Fibroblast of skin of right quadriceps (primary cell): ENCODE data around the gene IWS1.
"Not testable (repeated sequence)": the region's sequence is repeated elsewhere in the genome, so short reads cannot be mapped to it uniquely, and the experiment has no call there.

ENCODE experiments used
- DNase-seq: peaks from one replicate; pipeline ENCODE4 v3.0.0-alpha.2; 2013

The IWS1 gene

GRCh38 chr2:127560201-127560930 lies 34.1 kb upstream of the IWS1 start:
- DNase-seq, result no peak

GRCh38 chr2:127559454-127559853 lies 33.2 kb upstream of the IWS1 start:
- DNase-seq, result no peak

- DNase-seq, result no peak
These were observed 32.6 kb upstream of the IWS1 start for GRCh38 chr2:127558911-127559310.

- no peak for DNase-seq
These were observed 26.6 kb upstream of the IWS1 start for GRCh38 chr2:127552846-127553245.

- no peak for DNase-seq
These were observed 26.0 kb upstream of the IWS1 start for GRCh38 chr2:127552336-127552735.

GRCh38 chr2:127551221-127551930 lies 25.1 kb upstream of the IWS1 start:
- no peak for DNase-seq

- no peak for DNase-seq
These were observed 20.5 kb upstream of the IWS1 start for GRCh38 chr2:127546797-127547196.

- no peak for DNase-seq
These were observed 19.5 kb upstream of the IWS1 start for GRCh38 chr2:127545796-127546195.

- no peak for DNase-seq
These were observed 18.9 kb upstream of the IWS1 start for GRCh38 chr2:127545189-127545588.

- DNase-seq, result not testable (repeated sequence)
These were observed 16.8 kb upstream of the IWS1 start for GRCh38 chr2:127543013-127543501.

GRCh38 chr2:127542231-127542630 lies 15.9 kb upstream of the IWS1 start:
- no peak for DNase-seq

GRCh38 chr2:127541809-127542208 lies 15.5 kb upstream of the IWS1 start:
- no peak for DNase-seq

GRCh38 chr2:127537644-127538043 lies 11.4 kb upstream of the IWS1 start:
- DNase-seq, result no peak

- no peak for DNase-seq
These were observed 10.6 kb upstream of the IWS1 start for GRCh38 chr2:127536707-127537541.

GRCh38 chr2:127535918-127536317 lies 9.6 kb upstream of the IWS1 start:
- DNase-seq, result no peak

- no peak for DNase-seq
These were observed 9.2 kb upstream of the IWS1 start, which contains the start of gene MYO7B for GRCh38 chr2:127535422-127535901. Gene MYO7B, plus strand, starts transcription at chr2:127535683. Its CDS starts 24,040 bp downstream, at chr2:127559723.

- DNase-seq, result no peak
These were observed 6.0 kb upstream of the IWS1 start for GRCh38 chr2:127532296-127532695.

- no peak for DNase-seq
These were observed 4.9 kb upstream of the IWS1 start for GRCh38 chr2:127531221-127531648.

- no peak for DNase-seq
These were observed 4.2 kb upstream of the IWS1 start for GRCh38 chr2:127530245-127531140.

- not testable (repeated sequence) for DNase-seq
These were observed 3.1 kb upstream of the IWS1 start for GRCh38 chr2:127529416-127529815.

GRCh38 chr2:127528487-127528886 lies 2.2 kb upstream of the IWS1 start:
- DNase-seq, result no peak
